Gastrocnemius medialis (tissue), 4 donors: Measurements from ENCODE around the gene OR2M2.

ENCODE experiments used
- POLR2A ChIP-seq, 2 donors: fragments of 450-650 bp; IDR thresholded peaks; one replicate each; pipeline ENCODE4 v1.6.1; 2017; ENCODE audit warnings: antibody characterized with exemption in 2 of 2, mild to moderate bottlenecking in 2 of 2, moderate library complexity in 2 of 2
- TF ChIP-seq, protein P1 (sequence below), 5 experiments: fragments of 450-650 bp in 3 of 5; fragments of 200-600 bp in 2 of 5; sonication (generic) in 2 of 5; IDR thresholded peaks in 4 of 5; conservative IDR thresholded peaks in 1 of 5; 1 replicate in 4 of 5; 2 replicates in 1 of 5; pipeline ENCODE4 v1.5.1; 2016 to 2019; ENCODE audit warnings: antibody characterized with exemption in 5 of 5, mild to moderate bottlenecking in 3 of 5, moderate library complexity in 3 of 5

GRCh38 chr1:248152056-248152827 lies 22.4 kb upstream of the OR2M2 start:
- TF ChIP-seq POLR2A (IDR thresholded peaks at IDR 0.05), result no peak
- TF ChIP-seq, protein P1, sequence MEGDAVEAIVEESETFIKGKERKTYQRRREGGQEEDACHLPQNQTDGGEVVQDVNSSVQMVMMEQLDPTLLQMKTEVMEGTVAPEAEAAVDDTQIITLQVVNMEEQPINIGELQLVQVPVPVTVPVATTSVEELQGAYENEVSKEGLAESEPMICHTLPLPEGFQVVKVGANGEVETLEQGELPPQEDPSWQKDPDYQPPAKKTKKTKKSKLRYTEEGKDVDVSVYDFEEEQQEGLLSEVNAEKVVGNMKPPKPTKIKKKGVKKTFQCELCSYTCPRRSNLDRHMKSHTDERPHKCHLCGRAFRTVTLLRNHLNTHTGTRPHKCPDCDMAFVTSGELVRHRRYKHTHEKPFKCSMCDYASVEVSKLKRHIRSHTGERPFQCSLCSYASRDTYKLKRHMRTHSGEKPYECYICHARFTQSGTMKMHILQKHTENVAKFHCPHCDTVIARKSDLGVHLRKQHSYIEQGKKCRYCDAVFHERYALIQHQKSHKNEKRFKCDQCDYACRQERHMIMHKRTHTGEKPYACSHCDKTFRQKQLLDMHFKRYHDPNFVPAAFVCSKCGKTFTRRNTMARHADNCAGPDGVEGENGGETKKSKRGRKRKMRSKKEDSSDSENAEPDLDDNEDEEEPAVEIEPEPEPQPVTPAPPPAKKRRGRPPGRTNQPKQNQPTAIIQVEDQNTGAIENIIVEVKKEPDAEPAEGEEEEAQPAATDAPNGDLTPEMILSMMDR (IDR thresholded peaks at IDR 0.05 in 4 of 5, conservative IDR thresholded peaks at IDR 0.05 in 1 of 5), result no peak
